ENCODE measurements around the gene MYH4. TPM values are rescaled to one million over a fixed set of nuclear protein-coding genes. Genes with fewer than 3 reads are reported as not detected.

MYH4 gene
- total RNA-seq, 1 experiment from 2014 or later: not detected

DNA sequence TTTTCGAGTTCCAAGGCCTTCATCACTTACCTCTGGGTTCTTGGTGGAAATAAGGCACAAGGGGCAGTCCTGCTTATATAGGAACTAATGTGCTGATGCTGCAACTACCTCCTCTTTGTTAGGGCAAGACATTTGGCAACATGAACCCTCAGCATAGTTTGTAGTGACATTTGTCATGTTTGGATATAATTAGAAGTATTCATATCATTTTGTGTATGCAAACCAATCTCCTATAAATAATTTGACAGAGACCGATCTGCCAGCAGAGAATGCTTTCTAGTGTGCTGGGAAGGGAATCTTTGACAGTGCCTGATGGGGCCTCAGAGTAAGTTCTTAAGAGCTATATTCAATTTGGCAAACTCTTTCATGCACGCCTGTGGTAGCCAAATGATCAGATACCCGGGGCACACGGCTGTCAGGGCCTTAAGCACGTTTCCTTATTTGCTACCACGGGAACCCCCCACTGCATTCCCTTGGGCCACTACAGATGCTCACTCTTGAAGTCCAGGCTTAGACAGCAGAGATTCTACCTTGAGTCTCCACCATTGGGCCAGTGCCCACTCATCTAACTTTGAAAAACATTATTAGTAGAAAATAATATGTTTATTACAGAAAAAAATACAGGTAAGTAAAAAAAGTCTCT is 47.3 kb downstream of the MYH4 start, which contains the start of gene MYH8:
TSS of gene MYH8 (minus strand) at position 51 of the 643 bp plus-strand sequence. CDS start 1,723 bp downstream, outside the sequence.
- DNase-seq (ENCODE audit: low read depth): no peak

GRCh38 chr17:10421211-10421610 is 48.1 kb downstream of the MYH4 start:
- DNase-seq (ENCODE audit: low read depth): no peak

DNA sequence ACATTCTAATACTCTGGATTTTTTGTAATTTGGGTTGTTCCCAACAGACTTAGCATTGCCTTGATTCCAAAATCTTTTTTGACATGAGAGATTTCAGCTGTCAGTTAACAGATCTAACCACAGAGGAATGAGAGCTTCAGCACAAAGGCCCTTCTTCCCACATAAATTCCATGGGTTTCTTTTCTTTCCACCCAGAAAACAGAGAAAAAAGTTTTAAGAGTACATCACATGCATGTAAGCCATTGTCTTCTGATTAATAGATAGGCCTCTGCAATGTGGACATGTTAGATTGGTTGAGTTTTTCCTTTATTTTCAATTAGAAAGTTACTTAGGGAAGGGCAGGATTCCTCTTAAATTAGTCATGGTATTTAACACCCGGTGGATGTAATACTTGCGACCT is 48.5 kb downstream of the MYH4 start:
- no peak for DNase-seq (ENCODE audit: low read depth)

DNA sequence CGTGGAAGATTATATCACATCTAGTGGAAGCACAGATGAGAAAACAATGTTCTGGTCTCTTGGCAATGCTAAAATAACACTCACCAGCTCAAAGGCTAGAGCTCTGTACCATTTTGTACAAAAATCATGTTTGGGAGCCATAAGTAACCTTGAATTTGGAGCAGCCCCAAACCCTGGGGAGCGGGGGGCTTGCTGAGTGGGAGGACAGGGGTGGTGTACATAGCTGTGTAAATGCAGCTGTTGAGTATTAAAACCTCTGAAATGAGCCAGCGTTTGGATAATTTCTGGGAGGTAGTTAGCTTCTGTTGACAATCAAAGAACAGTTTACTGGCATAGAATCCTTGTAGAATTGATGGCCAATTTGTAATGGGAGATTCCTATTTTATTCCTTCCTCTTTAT is 51.9 kb downstream of the MYH4 start:
- DNase-seq (ENCODE audit: low read depth): no peak

DNA sequence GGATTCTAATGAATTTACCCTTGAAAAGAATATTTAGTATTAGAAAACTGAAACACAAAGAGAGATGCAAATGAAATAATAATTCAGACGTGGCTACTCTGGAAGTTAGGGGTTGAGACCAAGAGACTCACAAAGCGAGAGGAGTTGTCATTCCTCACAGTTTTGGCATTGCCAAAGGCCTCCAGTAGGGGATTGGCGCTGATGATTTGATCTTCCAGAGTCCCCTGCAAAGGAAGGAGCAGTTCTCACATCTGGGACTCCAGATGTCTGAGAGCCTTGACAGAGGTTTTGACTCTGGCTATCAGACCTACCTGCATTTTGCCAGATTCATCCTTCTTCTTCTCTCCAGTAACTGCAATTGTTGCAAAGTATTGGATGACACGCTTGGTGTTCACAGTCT is 54.2 kb downstream of the MYH4 start:
- no peak for DNase-seq (ENCODE audit: low read depth)

DNA sequence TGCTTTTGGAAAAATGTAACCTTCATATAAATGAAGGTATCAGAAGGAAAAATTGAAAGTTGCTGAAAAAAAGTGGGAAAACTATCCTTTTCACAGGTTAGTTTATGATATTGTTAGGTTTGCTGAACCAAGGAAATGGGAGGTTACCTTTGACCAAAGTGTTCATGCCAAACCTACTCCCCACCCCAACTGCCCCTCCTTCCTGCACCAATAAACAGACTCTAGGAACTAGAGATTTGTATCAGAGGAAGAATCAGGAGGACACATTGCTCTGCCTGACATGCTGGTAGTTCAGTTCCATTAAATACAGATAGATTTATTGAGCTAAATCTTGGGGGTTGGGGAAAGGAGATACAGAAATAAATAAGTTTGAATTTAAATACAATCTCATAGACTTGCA is 65.8 kb downstream of the MYH4 start:
- DNase-seq (ENCODE audit: low read depth): no peak

DNA sequence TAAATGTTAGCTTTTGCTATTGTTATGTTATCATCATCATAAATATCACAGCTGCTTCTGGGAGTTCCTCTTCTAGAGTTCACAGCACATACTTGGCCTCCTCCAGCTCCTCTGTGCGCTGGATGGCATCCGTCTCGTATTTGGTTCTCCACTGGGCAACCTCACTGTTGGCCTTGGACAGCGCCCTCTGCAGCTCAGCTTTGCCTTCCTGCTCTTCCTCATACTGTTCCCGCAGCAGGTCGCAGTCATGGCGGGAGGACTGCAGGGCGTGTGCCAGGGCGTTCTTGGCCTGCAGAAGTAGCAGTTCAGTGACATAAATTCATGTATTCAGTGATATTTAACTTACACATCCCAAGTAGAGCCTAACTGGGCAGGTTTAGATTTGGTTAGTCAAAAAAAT is 71.0 kb downstream of the MYH4 start:
- DNase-seq (ENCODE audit: low read depth): peak; percentile 52

DNA sequence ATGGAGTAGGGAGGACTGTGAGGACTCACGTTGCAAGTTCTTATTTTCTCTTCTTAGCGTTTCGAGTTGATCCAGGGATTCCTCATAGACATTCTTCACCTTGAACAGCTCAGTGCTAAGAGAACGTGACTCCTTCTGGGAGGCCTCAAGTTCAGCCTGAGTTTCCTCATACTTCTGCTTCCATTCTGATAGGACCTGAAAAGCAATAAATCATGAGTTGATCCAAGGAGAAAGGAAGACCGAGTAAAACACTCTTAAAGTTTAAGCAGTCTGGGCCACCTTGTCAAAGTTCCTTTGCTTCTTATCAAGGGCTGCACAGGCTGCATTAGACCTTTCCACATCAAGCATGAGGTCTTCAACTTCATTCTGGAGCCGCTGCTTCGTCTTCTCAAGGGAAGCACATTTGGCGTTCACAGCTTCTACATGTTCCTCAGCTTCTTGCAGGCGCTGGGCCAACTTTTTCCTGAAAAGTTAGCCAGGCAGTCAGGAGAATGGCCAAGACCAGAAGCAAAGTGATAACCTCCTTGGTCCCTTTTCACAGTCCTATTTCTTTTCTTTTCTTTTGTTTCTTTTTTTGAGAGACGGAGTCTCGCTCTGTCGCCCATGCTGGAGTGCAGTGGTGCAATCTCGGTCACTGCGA is 72.7 kb downstream of the MYH4 start:
- DNase-seq (ENCODE audit: low read depth): no peak

DNA sequence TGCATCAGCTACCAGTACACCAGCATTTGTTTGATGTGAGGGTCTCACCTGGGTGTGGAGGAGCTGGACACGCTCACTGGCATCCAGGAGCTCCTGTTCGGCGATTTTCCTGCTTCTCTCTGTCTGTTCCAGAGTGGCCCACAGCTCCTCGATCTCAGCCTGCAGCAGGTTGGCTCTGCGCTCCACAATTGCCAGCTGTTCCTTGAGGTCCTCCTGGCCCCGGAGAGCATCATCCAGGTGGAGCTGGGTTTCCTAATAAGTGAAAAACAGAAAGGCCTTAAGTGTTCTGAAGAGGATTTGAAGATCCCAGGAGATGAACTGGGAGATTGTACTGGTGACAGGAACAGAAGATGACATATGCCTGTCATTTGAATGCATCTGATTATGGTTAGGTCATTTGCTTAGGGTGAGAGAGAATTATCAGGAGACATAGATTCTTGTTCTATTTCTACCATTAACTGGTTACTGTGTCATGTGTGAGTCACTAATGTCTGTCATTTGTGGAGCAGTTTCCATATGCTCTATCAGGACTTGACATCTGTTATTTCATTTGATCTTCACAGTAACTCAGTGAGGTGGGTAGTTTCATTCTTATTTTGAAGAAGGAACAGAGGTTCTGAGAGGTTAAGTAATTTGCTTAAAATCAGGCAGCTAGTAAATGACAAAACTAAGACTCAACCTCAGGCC is 75.0 kb downstream of the MYH4 start:
- no peak for DNase-seq (ENCODE audit: low read depth)

Other genes with a start within 250 kb of the MYH4 start
- under 0.01 TPM in 1 of 2 replicates, not detected in the other for gene MYH13, start 96.6 kb downstream of the MYH4 start, total RNA-seq (2014; rRNA removed; shearing (Covaris generic))
- gene MYH8, start 47.6 kb downstream of the MYH4 start, total RNA-seq (2014; rRNA removed; shearing (Covaris generic)): not detected in 2 replicates
- not detected in 2 replicates for gene MYH1, start 49.0 kb upstream of the MYH4 start, total RNA-seq (2014; rRNA removed; shearing (Covaris generic))
- not detected in 2 replicates for gene MYH2, start 80.1 kb upstream of the MYH4 start, total RNA-seq (2014; rRNA removed; shearing (Covaris generic))
- 0.63 and 0.80 TPM in 2 replicates for gene MYH3, start 187.8 kb upstream of the MYH4 start, total RNA-seq (2014; rRNA removed; shearing (Covaris generic))
- gene SCO1, start 228.0 kb upstream of the MYH4 start, total RNA-seq (2014; rRNA removed; shearing (Covaris generic)): 45.6 and 45.7 TPM in 2 replicates
- 8.6 and 12.3 TPM in 2 replicates for gene ADPRM, start 228.0 kb upstream of the MYH4 start, total RNA-seq (2014; rRNA removed; shearing (Covaris generic))